ENCODE data around the gene CRIP2. TPM values are rescaled to one million over a fixed set of nuclear protein-coding genes. Genes with fewer than 3 reads are reported as not detected.
A peak's percentile ranks its signal among the peaks of the same experiment; 100 is the strongest.

Gene CRIP2
- total RNA-seq, 1 experiment from 2014 or later = 146 TPM

- no peak for DNase-seq (ENCODE audit: low read depth)
Observed at GRCh38 chr14:105461903-105462302, 12.7 kb upstream of the CRIP2 start.

GRCh38 chr14:105464501-105464900, 10.1 kb upstream of the CRIP2 start:
- DNase-seq (ENCODE audit: low read depth) = no peak

- peak; percentile 55 for DNase-seq (ENCODE audit: low read depth)
Observed at GRCh38 chr14:105465209-105466031, 9.2 kb upstream of the CRIP2 start.

- no peak for DNase-seq (ENCODE audit: low read depth)
Observed at GRCh38 chr14:105466531-105467248, 7.9 kb upstream of the CRIP2 start.

GRCh38 chr14:105467249-105467941, 7.2 kb upstream of the CRIP2 start:
- no peak for DNase-seq (ENCODE audit: low read depth)

GRCh38 chr14:105467942-105468471, 6.6 kb upstream of the CRIP2 start:
- DNase-seq (ENCODE audit: low read depth) = no peak

GRCh38 chr14:105468621-105469241, 5.9 kb upstream of the CRIP2 start:
- no peak for DNase-seq (ENCODE audit: low read depth)

- DNase-seq (ENCODE audit: low read depth) = no peak
Observed at GRCh38 chr14:105469456-105470349, 4.9 kb upstream of the CRIP2 start.

- DNase-seq (ENCODE audit: low read depth) = no peak
Observed at GRCh38 chr14:105470350-105471296, 4.0 kb upstream of the CRIP2 start.

- DNase-seq (ENCODE audit: low read depth) = no peak
Observed at GRCh38 chr14:105471297-105471821, 3.3 kb upstream of the CRIP2 start.

GRCh38 chr14:105471823-105472485, 2.7 kb upstream of the CRIP2 start:
- DNase-seq (ENCODE audit: low read depth) = no peak

GRCh38 chr14:105472486-105472991, 2.1 kb upstream of the CRIP2 start:
- no peak for DNase-seq (ENCODE audit: low read depth)

- peak; percentile 26 for DNase-seq (ENCODE audit: low read depth)
Observed at GRCh38 chr14:105473033-105473676, 1.5 kb upstream of the CRIP2 start.

- DNase-seq (ENCODE audit: low read depth) = peak; percentile 89
Observed at GRCh38 chr14:105473677-105474482, 741 bp upstream of the CRIP2 start.

GRCh38 chr14:105475269-105476096, 862 bp downstream of the CRIP2 start:
- peak; percentile 66 for DNase-seq (ENCODE audit: low read depth)
